Measurements from ENCODE around the gene FXYD6. TPM values are rescaled to one million over a fixed set of nuclear protein-coding genes. Genes with fewer than 3 reads are reported as not detected.
"Not testable (repeated sequence)": the region's sequence is repeated elsewhere in the genome, so short reads cannot be mapped to it uniquely, and the experiment has no call there.

The FXYD6 gene
- total RNA-seq = under 1 TPM; 0.17 to 0.25 TPM

GRCh38 chr11:117876341-117877119 is at the start of gene FXYD6:
Gene FXYD6 (minus strand): TSS chr11:117876658. CDS start chr11:117842776, 33,882 bp downstream.
- peak within 1 kb of the TSS; percentile 90 to 92 for H3K4me3 Mint-ChIP-seq
- peaks cover 2 to 3% of the 10 kb centered on the region in 2 donors for H3K36me3 Mint-ChIP-seq (ENCODE audit: insufficient read depth in 2 of 2)
- H3K27me3 Mint-ChIP-seq (ENCODE audit: low read depth) = peaks cover 85% of the 10 kb centered on the region
- peaks cover 27% of the 10 kb centered on the region for H3K4me1 Mint-ChIP-seq (ENCODE audit: low read depth)
- peak within 1 kb of the TSS; percentile 2 for H3K27ac Mint-ChIP-seq
- DNase-seq (peak; percentile 8 to 21), ATAC-seq (replicated peaks in 1 of 2) (peak; percentile 34 to 61)
- H3K9me3 Mint-ChIP-seq = no peaks in the 10 kb centered on the region

- not testable (repeated sequence) for ATAC-seq (replicated peaks in 1 of 2); H3K36me3 Mint-ChIP-seq (ENCODE audit: insufficient read depth in 2 of 2); H3K27ac Mint-ChIP-seq; DNase-seq; H3K9me3 Mint-ChIP-seq; H3K4me3 Mint-ChIP-seq; H3K27me3 Mint-ChIP-seq (ENCODE audit: low read depth)
- H3K4me1 Mint-ChIP-seq (ENCODE audit: low read depth) = peaks cover 32% of the 10 kb centered on the region
Measured at GRCh38 chr11:117926166-117926565, 49.7 kb upstream of the FXYD6 start.

- Mint-ChIP-seq H3K4me3 (no peak overlapping the region), H3K27me3 (ENCODE audit: low read depth) (no peaks in the 10 kb centered on the region), H3K27ac (no peak overlapping the region), H3K36me3 (ENCODE audit: insufficient read depth in 2 of 2) (no peaks in the 10 kb centered on the region), H3K9me3 (no peaks in the 10 kb centered on the region), H3K4me1 (ENCODE audit: low read depth) (peaks cover 24% of the 10 kb centered on the region)
- DNase-seq = no peak
- ATAC-seq (replicated peaks in 1 of 2) = no peak
Measured at GRCh38 chr11:117925198-117925925, 48.9 kb upstream of the FXYD6 start.

GRCh38 chr11:117924631-117925170 is 48.2 kb upstream of the FXYD6 start:
- DNase-seq = no peak
- no peak for ATAC-seq (replicated peaks in 1 of 2)
- Mint-ChIP-seq H3K36me3 (ENCODE audit: insufficient read depth in 2 of 2) (no peaks in the 10 kb centered on the region), H3K9me3 (no peaks in the 10 kb centered on the region), H3K27me3 (ENCODE audit: low read depth) (no peaks in the 10 kb centered on the region), H3K4me3 (no peak overlapping the region), H3K27ac (no peak overlapping the region), H3K4me1 (ENCODE audit: low read depth) (peaks cover 22% of the 10 kb centered on the region)

GRCh38 chr11:117923773-117924172 is 47.3 kb upstream of the FXYD6 start:
- Mint-ChIP-seq H3K4me1 (ENCODE audit: low read depth) (peaks cover 20% of the 10 kb centered on the region), H3K4me3 (no peak overlapping the region), H3K36me3 (ENCODE audit: insufficient read depth in 2 of 2) (no peaks in the 10 kb centered on the region)

GRCh38 chr11:117923275-117923674 is 46.8 kb upstream of the FXYD6 start:
- H3K4me1 Mint-ChIP-seq (ENCODE audit: low read depth) = peaks cover 15% of the 10 kb centered on the region
- H3K27me3 Mint-ChIP-seq (ENCODE audit: low read depth) = no peaks in the 10 kb centered on the region
- DNase-seq (no peak), ATAC-seq (replicated peaks in 1 of 2) (no peak)
- H3K36me3 Mint-ChIP-seq (ENCODE audit: insufficient read depth in 2 of 2) = no peaks in the 10 kb centered on the region
- no peaks in the 10 kb centered on the region for H3K9me3 Mint-ChIP-seq
- no peak overlapping the region for H3K4me3 Mint-ChIP-seq
- H3K27ac Mint-ChIP-seq = no peak overlapping the region

More at GRCh38 chr11:117923773-117924172, 47.3 kb upstream of the FXYD6 start:
- no peaks in the 10 kb centered on the region for H3K9me3 Mint-ChIP-seq
- H3K27ac Mint-ChIP-seq = no peak overlapping the region
- H3K27me3 Mint-ChIP-seq (ENCODE audit: low read depth) = no peaks in the 10 kb centered on the region
- ATAC-seq (replicated peaks in 1 of 2) = no peak
- DNase-seq = no peak

- no peak overlapping the region for H3K27ac Mint-ChIP-seq
- ATAC-seq (replicated peaks in 1 of 2) = no peak
- H3K36me3 Mint-ChIP-seq (ENCODE audit: insufficient read depth in 2 of 2) = no peaks in the 10 kb centered on the region
- no peaks in the 10 kb centered on the region for H3K9me3 Mint-ChIP-seq
- DNase-seq = no peak
- H3K4me1 Mint-ChIP-seq (ENCODE audit: low read depth) = peaks cover 12% of the 10 kb centered on the region
- no peak overlapping the region for H3K4me3 Mint-ChIP-seq
- H3K27me3 Mint-ChIP-seq (ENCODE audit: low read depth) = no peaks in the 10 kb centered on the region
Measured at GRCh38 chr11:117921893-117922292, 45.4 kb upstream of the FXYD6 start.

GRCh38 chr11:117921456-117921855 is 45.0 kb upstream of the FXYD6 start:
- DNase-seq (no peak), ATAC-seq (replicated peaks in 1 of 2) (no peak)
- H3K27ac Mint-ChIP-seq = no peak overlapping the region
- no peaks in the 10 kb centered on the region for H3K36me3 Mint-ChIP-seq (ENCODE audit: insufficient read depth in 2 of 2)
- peaks cover 12% of the 10 kb centered on the region for H3K4me1 Mint-ChIP-seq (ENCODE audit: low read depth)
- H3K9me3 Mint-ChIP-seq = no peaks in the 10 kb centered on the region
- no peaks in the 10 kb centered on the region for H3K27me3 Mint-ChIP-seq (ENCODE audit: low read depth)
- H3K4me3 Mint-ChIP-seq = no peak overlapping the region

- H3K4me3 Mint-ChIP-seq = peak overlapping the region in 1 of 2 donors; percentile 37
- H3K4me1 Mint-ChIP-seq (ENCODE audit: low read depth) = peaks cover 12% of the 10 kb centered on the region
- H3K27ac Mint-ChIP-seq = no peak overlapping the region
- H3K36me3 Mint-ChIP-seq (ENCODE audit: insufficient read depth in 2 of 2) = no peaks in the 10 kb centered on the region
- ATAC-seq (replicated peaks in 1 of 2) (peak; percentile 96 to 97), DNase-seq (peak; percentile 23 to 37)
- no peaks in the 10 kb centered on the region for H3K9me3 Mint-ChIP-seq
- no peaks in the 10 kb centered on the region for H3K27me3 Mint-ChIP-seq (ENCODE audit: low read depth)
Measured at GRCh38 chr11:117919781-117920221, 43.3 kb upstream of the FXYD6 start.

GRCh38 chr11:117919341-117919740 is 42.9 kb upstream of the FXYD6 start:
- H3K36me3 Mint-ChIP-seq (ENCODE audit: insufficient read depth in 2 of 2) = no peaks in the 10 kb centered on the region
- ATAC-seq (replicated peaks in 1 of 2) (peak; percentile 47 to 49), DNase-seq (no peak)
- H3K9me3 Mint-ChIP-seq = no peaks in the 10 kb centered on the region
- peak overlapping the region in 1 of 2 donors; percentile 37 for H3K4me3 Mint-ChIP-seq
- no peak overlapping the region for H3K27ac Mint-ChIP-seq
- peaks cover 12% of the 10 kb centered on the region for H3K4me1 Mint-ChIP-seq (ENCODE audit: low read depth)
- no peaks in the 10 kb centered on the region for H3K27me3 Mint-ChIP-seq (ENCODE audit: low read depth)

GRCh38 chr11:117918366-117919255 is 42.2 kb upstream of the FXYD6 start:
- no peak overlapping the region for H3K27ac Mint-ChIP-seq
- H3K27me3 Mint-ChIP-seq (ENCODE audit: low read depth) = no peaks in the 10 kb centered on the region
- no peak overlapping the region for H3K4me3 Mint-ChIP-seq
- H3K4me1 Mint-ChIP-seq (ENCODE audit: low read depth) = peaks cover 12% of the 10 kb centered on the region
- no peaks in the 10 kb centered on the region for H3K9me3 Mint-ChIP-seq
- DNase-seq (no peak), ATAC-seq (replicated peaks in 1 of 2) (no peak)
- no peaks in the 10 kb centered on the region for H3K36me3 Mint-ChIP-seq (ENCODE audit: insufficient read depth in 2 of 2)

GRCh38 chr11:117917591-117918151 is 41.2 kb upstream of the FXYD6 start:
- no peak overlapping the region for H3K4me3 Mint-ChIP-seq
- no peak for ATAC-seq (replicated peaks in 1 of 2)
- H3K4me1 Mint-ChIP-seq (ENCODE audit: low read depth) = peaks cover 12% of the 10 kb centered on the region
- no peaks in the 10 kb centered on the region for H3K27me3 Mint-ChIP-seq (ENCODE audit: low read depth)
- H3K27ac Mint-ChIP-seq = no peak overlapping the region
- no peaks in the 10 kb centered on the region for H3K36me3 Mint-ChIP-seq (ENCODE audit: insufficient read depth in 2 of 2)
- H3K9me3 Mint-ChIP-seq = no peaks in the 10 kb centered on the region
- no peak for DNase-seq

Data from activated T-cell treated with anti-CD3 and anti-CD28 coated beads, Interleukin-2, amount 50 U/mL, for 72 hours (primary cell).